IMR-90 (cell line): ENCODE data around the gene PDGFA. TPM values are rescaled to one million over a fixed set of nuclear protein-coding genes. Genes with fewer than 3 reads are reported as not detected.

Source experiments
- ATAC-seq: fragments of 200-7000 bp; cut with Tn5 transposase; 2 replicates; pipeline ENCODE4 v1.9.1; 2020; ENCODE audit warnings: low read depth, mild to moderate bottlenecking, moderate library complexity
- BruUV-seq: library from RNA; stranded (reverse); fragments of 400-500 nt; replicated peaks from 2 replicates; lab custom pipeline; 2021; lab: Mats Ljungman, UMichigan
- CTCF ChIA-PET: fragments of 300-600 bp; formaldehyde crosslinking; extraction: SDS; loops from one replicate; lab custom pipeline; 2021; ENCODE audit warnings: antibody characterized with exemption; lab: Yijun Ruan, JAX
- POLR2A ChIA-PET: fragments of 300-600 bp; sonication (Branson Sonifier 250); formaldehyde crosslinking; loops from one replicate; lab custom pipeline; 2022; ENCODE audit warnings: antibody characterized with exemption; ENCODE audit not compliant: unreplicated experiment; lab: Charles Lee
- DNase-seq: peaks from one replicate; pipeline ENCODE4 v3.0.0; 2013
- H2AFZ ChIP-seq: replicated peaks from 2 replicates; pipeline ENCODE3; 2013; ENCODE audit warnings: low read length, mild to moderate bottlenecking; ENCODE audit not compliant: poor library complexity
- H2AK5ac ChIP-seq: 2 replicates; pipeline ENCODE4 v1.6.1; 2013; ENCODE audit warnings: low read depth, low read length, inconsistent platforms
- H2AK9ac ChIP-seq: replicated peaks from 2 replicates; pipeline ENCODE3; 2013; ENCODE audit warnings: mild to moderate bottlenecking, low read depth, low read length, moderate library complexity; ENCODE audit not compliant: poor library complexity
- H2BK120ac ChIP-seq: 2 replicates; pipeline ENCODE4 v1.6.1; 2013; ENCODE audit warnings: low read depth, low read length, inconsistent platforms
- H2BK15ac ChIP-seq: 3 replicates; pipeline ENCODE4 v1.6.1; 2013; ENCODE audit warnings: low read depth, low read length, inconsistent platforms
- H2BK20ac ChIP-seq: 2 replicates; pipeline ENCODE4 v1.6.1; 2013; ENCODE audit warnings: low read depth, mild to moderate bottlenecking, inconsistent platforms, low read length, moderate library complexity
- H2BK5ac ChIP-seq: 2 replicates; pipeline ENCODE4 v1.6.1; 2013; ENCODE audit warnings: mild to moderate bottlenecking, low read depth, low read length, inconsistent platforms; ENCODE audit not compliant: poor library complexity, severe bottlenecking
- H3K14ac ChIP-seq: replicated peaks from 2 replicates; pipeline ENCODE4 v1.6.1; 2013; ENCODE audit warnings: low read depth, low read length, inconsistent platforms
- H3K18ac ChIP-seq: 2 replicates; pipeline ENCODE4 v1.6.1; 2013; ENCODE audit warnings: low read depth, low read length, control low read depth
- H3K23ac ChIP-seq: 2 replicates; pipeline ENCODE4 v1.6.1; 2013; ENCODE audit warnings: low read depth, low read length, inconsistent platforms
- H3K27ac ChIP-seq: 2 replicates; pipeline ENCODE4 v1.5.1; 2013; ENCODE audit warnings: mild to moderate bottlenecking, control low read depth, low read length; ENCODE audit not compliant: insufficient read depth
- H3K27me3 ChIP-seq: 2 replicates; pipeline ENCODE4 v1.6.1; 2013; ENCODE audit warnings: low read length; ENCODE audit not compliant: control insufficient read depth, insufficient read depth
- H3K36me3 ChIP-seq: 2 replicates; pipeline ENCODE4 v1.6.1; 2013; ENCODE audit warnings: low read length, mixed read lengths; ENCODE audit not compliant: control insufficient read depth, insufficient read depth
- H3K4ac ChIP-seq: 2 replicates; pipeline ENCODE4 v1.6.1; 2013; ENCODE audit warnings: low read depth, low read length, inconsistent platforms
- H3K4me1 ChIP-seq: 2 replicates; pipeline ENCODE4 v1.6.1; 2013; ENCODE audit warnings: low read length, mixed read lengths; ENCODE audit not compliant: control insufficient read depth, insufficient read depth
- H3K4me2 ChIP-seq: 2 replicates; pipeline ENCODE4 v1.6.1; 2013; ENCODE audit warnings: low read depth, mild to moderate bottlenecking, control low read depth, low read length, moderate library complexity
- H3K4me3 ChIP-seq: 2 replicates; pipeline ENCODE4 v1.5.1; 2013; ENCODE audit warnings: low read depth, mild to moderate bottlenecking, control low read depth, low read length, moderate library complexity; ENCODE audit not compliant: insufficient read depth
- H3K56ac ChIP-seq: 2 replicates; pipeline ENCODE4 v1.6.1; 2013; ENCODE audit warnings: low read length, inconsistent platforms; ENCODE audit not compliant: insufficient read depth; ENCODE audit errors: extremely low read depth
- H3K79me1 ChIP-seq, 2 experiments: 2 replicates each; pipeline ENCODE4 v1.6.1; 2013; ENCODE audit warnings: low read length in 2 of 2, inconsistent platforms in 1 of 2, low read depth in 1 of 2
- H3K9ac ChIP-seq: 2 replicates; pipeline ENCODE4 v1.6.1; 2013; ENCODE audit warnings: low read depth, low read length, control low read depth
- H3K9me1 ChIP-seq: 2 replicates; pipeline ENCODE4 v1.6.1; 2013; ENCODE audit warnings: low read length, inconsistent platforms; ENCODE audit not compliant: insufficient read depth
- H3K9me3 ChIP-seq: 2 replicates; pipeline ENCODE4 v1.6.1; 2013; ENCODE audit warnings: low read length; ENCODE audit not compliant: control insufficient read depth, insufficient read depth
- H4K20me1 ChIP-seq: 2 replicates; pipeline ENCODE4 v1.6.1; 2013; ENCODE audit warnings: low read length, inconsistent platforms; ENCODE audit not compliant: insufficient read depth
- H4K5ac ChIP-seq: 2 replicates; pipeline ENCODE4 v1.6.1; 2013; ENCODE audit warnings: mild to moderate bottlenecking, low read depth, low read length, control low read depth
- H4K8ac ChIP-seq, 2 experiments: 2 replicates each; pipeline ENCODE4 v1.6.1; 2013; ENCODE audit warnings: low read depth in 2 of 2, low read length in 2 of 2, control low read depth in 1 of 2, inconsistent platforms in 1 of 2
- H4K91ac ChIP-seq: 2 replicates; pipeline ENCODE4 v1.6.1; 2013; ENCODE audit warnings: low read depth, low read length, inconsistent platforms; ENCODE audit not compliant: insufficient read depth
- CEBPB ChIP-seq: IDR thresholded peaks from 2 replicates; pipeline ENCODE4 v1.6.1; 2012; ENCODE audit warnings: low read depth, low read length, improper control_type of control experiment
- CHD1 ChIP-seq: IDR thresholded peaks from 2 replicates; pipeline ENCODE4 v1.6.1; 2012; ENCODE audit warnings: low read depth, low read length, improper control_type of control experiment
- FOS ChIP-seq: fragments of 150-350 bp; IDR thresholded peaks from 2 replicates; pipeline ENCODE4 v1.6.1; 2016; ENCODE audit warnings: low read depth, low read length
- MAZ ChIP-seq: IDR thresholded peaks from 2 replicates; pipeline ENCODE4 v1.6.1; 2012; ENCODE audit warnings: low read depth, mild to moderate bottlenecking, low read length, improper control_type of control experiment, moderate library complexity, borderline replicate concordance
- NFE2L2 ChIP-seq: fragments of 150-350 bp; IDR thresholded peaks from 2 replicates; pipeline ENCODE4 v1.6.1; 2016; ENCODE audit warnings: low read depth, mild to moderate bottlenecking, low read length
- RAD21 ChIP-seq: IDR thresholded peaks from 2 replicates; pipeline ENCODE4 v1.6.1; 2012; ENCODE audit warnings: low read length, improper control_type of control experiment
- WGBS, 2 experiments: methylation state at CpG; one replicate each; pipeline versions ENCODE4 v1.1.5 to v1.1.7; 2013; ENCODE audit warnings: missing lambda C conversion rate in 2 of 2; ENCODE audit not compliant: insufficient read length in 1 of 2; ENCODE audit errors: extremely low coverage in 2 of 2; 5-methylcytosine and 5-hydroxymethylcytosine counted together
- dilution Hi-C: fragments of 300-500 bp; cut with HindIII; formaldehyde crosslinking; loops from one replicate; pipeline ENCODE4 v1.14.3; 2018; ENCODE audit warnings: low sequenced_read_pairs; ENCODE audit not compliant: unreplicated experiment
- in situ Hi-C: fragments of 300-500 bp; cut with MboI; formaldehyde crosslinking; loops from 3 replicates; pipeline ENCODE4 v1.14.3; 2019; ENCODE audit warnings: low sequenced_read_pairs, inconsistent platforms, mixed read lengths
- intact Hi-C: fragments of 100-400 bp; cut with micrococcal nuclease; formaldehyde crosslinking; loops from 2 replicates; pipeline ENCODE4 v1.10.0; 2022
- polyA plus RNA-seq, 3 experiments: library from polyadenylated mRNA; depleted of rRNA; stranded (reverse); fragments of >200 nt; gene quantifications; 2 replicates each; pipeline ENCODE4 v1.2.3, GENCODE V29; 2012; ENCODE audit warnings: low replicate concordance in 1 of 3
- total RNA-seq: library from RNA; depleted of rRNA; stranded (reverse); fragments of >200 nt; gene quantifications from 2 replicates; pipeline ENCODE4 v1.2.3, GENCODE V29; 2012
- TF ChIP-seq, protein P1 (sequence below): fragments of 150-350 bp; IDR thresholded peaks from 2 replicates; pipeline ENCODE4 v1.6.1; 2016; ENCODE audit warnings: low read depth, mild to moderate bottlenecking, low read length, moderate library complexity, borderline replicate concordance

The PDGFA gene
- total and polyA plus RNA-seq, 2 of the 4 experiments (the other 2 are of a cell fraction), result 3.3 to 3.8 TPM

GRCh38 chr7:516606-517456 lies 2.8 kb downstream of the PDGFA start:
- Histone ChIP-seq H3K56ac (no peak overlapping the region), H2AFZ (peak overlapping the region; percentile 93), H3K14ac (peak overlapping the region; percentile 12; the same call in 1 of the 2 replicates), H2BK20ac (no peak overlapping the region), H3K9me1 (peaks cover 6% of the 10 kb centered on the region; the same call in 1 of the 2 replicates), H2BK15ac (no peak overlapping the region), H3K27ac (no peak overlapping the region; the same call in 1 of the 2 replicates), H4K91ac (no peak overlapping the region), H3K9ac (no peak overlapping the region), H3K4me1 (peaks cover 6% of the 10 kb centered on the region), H4K20me1 (no peaks in the 10 kb centered on the region; the same call in 1 of the 2 replicates), H2AK9ac (peak overlapping the region; percentile 53), H3K27me3 (peaks cover 15% of the 10 kb centered on the region), H3K9me3 (no peaks in the 10 kb centered on the region), H3K36me3 (no peaks in the 10 kb centered on the region), H3K79me1 (peaks cover 0 to 32% of the 10 kb centered on the region in 2 experiments; a peak in 2 of 4 replicates), H3K4me3 (peak overlapping the region; percentile 77), H2AK5ac (no peak overlapping the region), H4K5ac (no peak overlapping the region), H2BK120ac (peak overlapping the region; percentile 53; the same call in 1 of the 2 replicates), H2BK5ac (peak overlapping the region; percentile 59), H4K8ac (peak overlapping the region in 1 of 2 experiments; percentile 40; a peak in 1 of 4 replicates), H3K18ac (no peak overlapping the region), H3K23ac (no peak overlapping the region), H3K4me2 (peak overlapping the region; percentile 67), H3K4ac (no peak overlapping the region)
- ChIA-PET POLR2A (no interaction called here), CTCF (no interaction called here)
- no TSS peak for BruUV-seq
- dilution Hi-C loops, result no loop called here
- in situ Hi-C loops, result no loop called here
- ATAC-seq (peak; percentile 51), DNase-seq (peak; percentile 80)
- intact Hi-C loops, result loop anchor here (1.0 to 10.0 kb wide), 4 partner anchors 45 to 358 kb away; partner anchors contain the start of genes DNAAF5, GET4 and PRKAR1B
- TF ChIP-seq MAZ (peak; percentile 55; the same call in 1 of the 2 replicates), CEBPB (no peak), CHD1 (no peak), NFE2L2 (peak; percentile 7; the same call in 1 of the 2 replicates), FOS (no peak), RAD21 (no peak)
- TF ChIP-seq, protein P1, sequence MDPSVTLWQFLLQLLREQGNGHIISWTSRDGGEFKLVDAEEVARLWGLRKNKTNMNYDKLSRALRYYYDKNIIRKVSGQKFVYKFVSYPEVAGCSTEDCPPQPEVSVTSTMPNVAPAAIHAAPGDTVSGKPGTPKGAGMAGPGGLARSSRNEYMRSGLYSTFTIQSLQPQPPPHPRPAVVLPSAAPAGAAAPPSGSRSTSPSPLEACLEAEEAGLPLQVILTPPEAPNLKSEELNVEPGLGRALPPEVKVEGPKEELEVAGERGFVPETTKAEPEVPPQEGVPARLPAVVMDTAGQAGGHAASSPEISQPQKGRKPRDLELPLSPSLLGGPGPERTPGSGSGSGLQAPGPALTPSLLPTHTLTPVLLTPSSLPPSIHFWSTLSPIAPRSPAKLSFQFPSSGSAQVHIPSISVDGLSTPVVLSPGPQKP, result no peak
- 10% methylated on average over 26 of the region's 83 CpGs; no CpG with 5 or more reads in 1 of the 2 experiments for WGBS, 2 experiments
